HepG2 (cell line): Measurements from ENCODE around the gene PEX13. TPM values are rescaled to one million over a fixed set of nuclear protein-coding genes. Genes with fewer than 3 reads are reported as not detected.

ENCODE experiments used
- AGO2 ChIP-seq: fragments of 200-400 bp; formaldehyde crosslinking; optimal IDR thresholded peaks from 2 replicates; pipeline ENCODE3; 2017; ENCODE audit warnings: mild to moderate bottlenecking, low read depth, low read length, moderate library complexity
- AKAP8 ChIP-seq: sonication (generic); formaldehyde crosslinking; IDR thresholded peaks from 2 replicates; pipeline ENCODE4 v1.5.1; 2020; ENCODE audit warnings: mild to moderate bottlenecking, missing genetic modification reagents
- CEBPG ChIP-seq: IDR thresholded peaks from 2 replicates; pipeline ENCODE4 v1.6.1; 2016
- EZH2 ChIP-seq: conservative IDR thresholded peaks from 2 replicates; pipeline ENCODE4 v1.6.1; 2012; ENCODE audit warnings: mild to moderate bottlenecking, low read depth, low read length, moderate library complexity
- GLMP ChIP-seq: sonication (generic); formaldehyde crosslinking; IDR thresholded peaks from 2 replicates; pipeline ENCODE4 v1.9.0; 2021; ENCODE audit warnings: missing genetic modification reagents, mild to moderate bottlenecking, borderline replicate concordance
- HMG20B ChIP-seq: conservative IDR thresholded peaks from 2 replicates; pipeline ENCODE4 v1.6.1; 2016; ENCODE audit warnings: missing genetic modification reagents, missing compliant biosample characterization
- HNF1A ChIP-seq, 2 experiments: sonication (generic) in 1 of 2; formaldehyde crosslinking in 1 of 2; IDR thresholded peaks; 2 replicates each; pipeline versions ENCODE4 v1.4.0 to v1.6.1; 2016 to 2020; ENCODE audit warnings: borderline replicate concordance in 1 of 2, low read depth in 1 of 2, mild to moderate bottlenecking in 1 of 2, missing genetic modification reagents in 1 of 2
- HNRNPK ChIP-seq: fragments of 200-400 bp; formaldehyde crosslinking; IDR thresholded peaks from 2 replicates; pipeline ENCODE4 v1.6.1; 2018; ENCODE audit warnings: low read length, low read depth, moderate library complexity, mild to moderate bottlenecking; ENCODE audit not compliant: poor library complexity, severe bottlenecking
- KDM5B ChIP-seq: sonication (generic); formaldehyde crosslinking; IDR thresholded peaks from 2 replicates; pipeline ENCODE4 v1.4.0; 2020; ENCODE audit warnings: missing genetic modification reagents, mild to moderate bottlenecking, borderline replicate concordance
- LCORL ChIP-seq, 2 experiments: fragments of 450-650 bp in 1 of 2; sonication (generic) in 1 of 2; formaldehyde crosslinking in 1 of 2; IDR thresholded peaks; 2 replicates each; pipeline versions ENCODE4 v1.5.0 to v1.6.1; 2017 to 2020; ENCODE audit warnings: antibody characterized with exemption in 1 of 2, missing genetic modification reagents in 1 of 2
- MATR3 ChIP-seq: sonication (generic); formaldehyde crosslinking; IDR thresholded peaks from 2 replicates; pipeline ENCODE4 v1.4.0; 2020; ENCODE audit warnings: missing genetic modification reagents
- MXI1 ChIP-seq: IDR thresholded peaks from 3 replicates; pipeline ENCODE4 v1.6.1; 2012; ENCODE audit warnings: low read depth, low read length, inconsistent platforms, borderline replicate concordance
- PITX1 ChIP-seq: sonication (generic); formaldehyde crosslinking; IDR thresholded peaks from 2 replicates; pipeline ENCODE4 v1.5.1; 2020; ENCODE audit warnings: mild to moderate bottlenecking, missing genetic modification reagents
- ZFP41 ChIP-seq: sonication (generic); formaldehyde crosslinking; IDR thresholded peaks from 2 replicates; pipeline ENCODE4 v1.4.0; 2020; ENCODE audit warnings: mild to moderate bottlenecking, missing genetic modification reagents, borderline replicate concordance
- ZNF18 ChIP-seq: sonication (generic); formaldehyde crosslinking; IDR thresholded peaks from 2 replicates; pipeline ENCODE4 v1.8.0; 2022; ENCODE audit warnings: mild to moderate bottlenecking, missing genetic modification reagents; ENCODE audit not compliant: insufficient replicate concordance
- ZNF441 ChIP-seq: sonication (generic); formaldehyde crosslinking; IDR thresholded peaks from 2 replicates; pipeline ENCODE4 v1.7.0; 2021; ENCODE audit warnings: missing genetic modification reagents, borderline replicate concordance
- ZNF552 ChIP-seq: sonication (generic); formaldehyde crosslinking; IDR thresholded peaks from 2 replicates; pipeline ENCODE4 v1.9.0; 2022; ENCODE audit warnings: missing genetic modification reagents, mild to moderate bottlenecking, borderline replicate concordance
- polyA plus RNA-seq, 8 experiments: library from polyadenylated mRNA; depleted of rRNA in 3 of 8; stranded (reverse) in 7 of 8; unstranded in 1 of 8; fragments of >200 nt; fragmentation: Illumina TruSeq in 4 of 8; extraction: Trizol in 4 of 8; gene quantifications; 2 replicates each; pipeline versions ENCODE4 v1.2.1 to v1.2.3, GENCODE V29; 2011 to 2016; ENCODE audit warnings: low read depth in 4 of 8, missing spikeins in 1 of 8, mixed read lengths in 1 of 8; ENCODE audit not compliant: insufficient read depth in 1 of 8
- total RNA-seq, 5 experiments: library from RNA; depleted of rRNA; stranded (reverse); fragments of >200 nt; fragmentation: Illumina TruSeq; extraction: Trizol; gene quantifications; 2 replicates each; pipeline ENCODE4 v1.2.3, GENCODE V29; 2016; ENCODE audit warnings: low read depth in 1 of 5
- TF ChIP-seq, protein P1 (sequence below): sonication (generic); formaldehyde crosslinking; IDR thresholded peaks from 2 replicates; pipeline ENCODE4 v1.5.1; 2020; ENCODE audit warnings: mild to moderate bottlenecking, moderate library complexity, missing genetic modification reagents

PEX13 gene
- total and polyA plus RNA-seq, 2 of the 13 experiments (the other 11 are each of a cell fraction or from before 2014, with no cell fraction given): 47.9 to 75.9 TPM

- TF ChIP-seq ZNF18 (CRISPR knock-in tag) (peak; percentile 80), AGO2 (peak; percentile 96), AKAP8 (CRISPR knock-in tag) (0 out of 2 replicates have a peak, but pooled peaks have one; percentile 49), ZNF552 (no peak), CEBPG (peak; percentile 99), KDM5B (CRISPR knock-in tag) (no peak), LCORL (IDR thresholded peaks at IDR 0.05) (no peak), LCORL (CRISPR knock-in tag; IDR thresholded peaks at IDR 0.05) (0 out of 2 replicates have a peak, but pooled peaks have one; percentile 17), HMG20B (CRISPR knock-in tag) (peak; percentile 83), ZFP41 (CRISPR knock-in tag) (no peak; the same call in 1 of the 2 replicates), HNRNPK (no peak), GLMP (CRISPR knock-in tag) (no peak), HNF1A (IDR thresholded peaks at IDR 0.05; ENCODE audit: low read depth) (peak; percentile 50; the same call in 1 of the 2 replicates), HNF1A (CRISPR knock-in tag; IDR thresholded peaks at IDR 0.05; ENCODE audit: borderline replicate concordance) (peak; percentile 78; the same call in 1 of the 2 replicates), MATR3 (no peak), ZNF441 (CRISPR knock-in tag) (peak; percentile 79), MXI1 (peak; percentile 58; the same call in 2 of the 3 replicates), PITX1 (CRISPR knock-in tag) (peak; percentile 93), EZH2 (no peak)
- TF ChIP-seq, protein P1, sequence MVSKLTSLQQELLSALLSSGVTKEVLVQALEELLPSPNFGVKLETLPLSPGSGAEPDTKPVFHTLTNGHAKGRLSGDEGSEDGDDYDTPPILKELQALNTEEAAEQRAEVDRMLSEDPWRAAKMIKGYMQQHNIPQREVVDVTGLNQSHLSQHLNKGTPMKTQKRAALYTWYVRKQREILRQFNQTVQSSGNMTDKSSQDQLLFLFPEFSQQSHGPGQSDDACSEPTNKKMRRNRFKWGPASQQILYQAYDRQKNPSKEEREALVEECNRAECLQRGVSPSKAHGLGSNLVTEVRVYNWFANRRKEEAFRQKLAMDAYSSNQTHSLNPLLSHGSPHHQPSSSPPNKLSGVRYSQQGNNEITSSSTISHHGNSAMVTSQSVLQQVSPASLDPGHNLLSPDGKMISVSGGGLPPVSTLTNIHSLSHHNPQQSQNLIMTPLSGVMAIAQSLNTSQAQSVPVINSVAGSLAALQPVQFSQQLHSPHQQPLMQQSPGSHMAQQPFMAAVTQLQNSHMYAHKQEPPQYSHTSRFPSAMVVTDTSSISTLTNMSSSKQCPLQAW: peak; percentile 80; the same call in 1 of the 2 replicates
Measured at GRCh38 chr2:61017556-61018317, at the start of gene PEX13, which contains the start of gene PUS10 (continued).
